HG03108 (cell line): ENCODE data around the gene PPDPF.

Experiments used
- ATAC-seq: cut with Tn5 transposase; IDR thresholded peaks from one replicate; pipeline ENCODE4 v1.9.1; 2021; ENCODE audit warnings: moderate library complexity; ENCODE audit not compliant: unreplicated experiment

The PPDPF gene

DNA sequence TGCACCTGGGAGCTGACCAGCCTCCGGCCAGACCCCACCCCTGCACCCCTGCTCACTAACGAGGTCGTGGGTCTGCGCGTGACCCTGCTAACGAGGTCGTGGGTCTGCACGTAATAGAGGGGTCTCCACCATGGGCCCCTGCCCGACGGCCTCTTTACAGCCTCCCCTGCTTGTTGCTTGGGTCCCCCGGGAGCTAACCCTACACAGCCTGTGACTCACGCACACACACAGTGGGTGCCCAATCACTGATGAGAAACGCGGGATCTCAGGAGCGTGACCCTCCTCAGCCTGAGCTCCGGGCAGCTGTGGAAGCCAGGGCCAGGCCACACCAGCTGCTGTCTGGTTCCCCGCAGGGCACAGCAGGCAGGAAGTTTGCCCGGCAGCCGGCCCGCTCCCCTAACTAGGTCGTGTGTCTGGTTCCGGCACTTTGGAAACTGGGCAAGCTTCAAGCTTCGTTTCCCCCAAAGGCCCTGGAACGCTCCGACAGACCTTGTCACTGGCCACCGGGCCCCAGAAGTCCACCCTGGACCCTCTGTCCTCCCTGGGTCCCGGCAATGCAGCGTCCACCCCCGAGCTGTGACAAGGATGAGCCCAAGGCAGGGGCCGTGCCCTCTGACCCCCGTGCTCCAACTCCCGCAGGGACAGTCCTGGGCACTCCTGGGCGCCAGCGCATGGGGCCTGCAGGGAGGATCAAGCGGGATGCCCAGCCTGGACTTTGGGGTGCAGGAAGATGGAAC lies 15.8 kb downstream of the PPDPF start:
- ATAC-seq: no peak

GRCh38 chr20:63536997-63537524 lies 16.5 kb downstream of the PPDPF start, which contains the start of gene PTK6:
Gene PTK6, minus strand, starts transcription at chr20:63537376. Its CDS starts 62 bp downstream, at chr20:63537314.
- ATAC-seq: peak; percentile 7

DNA sequence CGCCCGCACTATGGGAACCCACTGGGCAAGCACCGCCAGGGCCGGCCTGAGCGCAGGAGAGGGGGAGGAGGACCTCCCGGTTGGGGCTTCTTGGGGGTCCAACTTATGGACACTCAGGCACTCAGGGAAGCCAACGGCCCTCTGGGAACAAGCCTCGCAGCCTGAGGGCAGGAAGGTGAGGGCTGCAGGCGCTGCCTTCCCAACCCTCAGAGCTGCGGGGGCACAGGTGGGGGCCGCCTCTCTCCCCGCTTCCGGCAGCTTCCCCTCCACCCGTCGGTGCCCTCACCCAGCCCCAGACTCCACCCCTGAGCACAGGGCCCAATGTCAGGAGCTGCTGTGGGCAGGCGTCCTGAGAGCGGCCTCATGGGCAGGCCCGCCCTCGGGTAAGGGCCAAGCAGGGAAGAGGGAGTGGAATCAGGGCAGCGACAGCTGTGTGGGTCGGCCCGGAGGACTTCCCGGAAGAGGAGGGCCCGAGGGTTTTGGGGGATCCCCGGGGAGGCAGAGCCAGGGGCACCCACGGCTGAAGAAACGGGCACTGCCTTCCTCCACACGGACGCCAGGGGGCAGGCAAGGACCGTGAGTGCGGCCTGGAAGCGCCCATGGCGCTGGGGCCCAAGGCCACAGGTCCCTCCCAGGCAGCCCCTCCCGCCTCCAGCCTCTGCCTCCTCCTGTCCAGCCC lies 17.1 kb downstream of the PPDPF start:
- ATAC-seq: peak; percentile 79

DNA sequence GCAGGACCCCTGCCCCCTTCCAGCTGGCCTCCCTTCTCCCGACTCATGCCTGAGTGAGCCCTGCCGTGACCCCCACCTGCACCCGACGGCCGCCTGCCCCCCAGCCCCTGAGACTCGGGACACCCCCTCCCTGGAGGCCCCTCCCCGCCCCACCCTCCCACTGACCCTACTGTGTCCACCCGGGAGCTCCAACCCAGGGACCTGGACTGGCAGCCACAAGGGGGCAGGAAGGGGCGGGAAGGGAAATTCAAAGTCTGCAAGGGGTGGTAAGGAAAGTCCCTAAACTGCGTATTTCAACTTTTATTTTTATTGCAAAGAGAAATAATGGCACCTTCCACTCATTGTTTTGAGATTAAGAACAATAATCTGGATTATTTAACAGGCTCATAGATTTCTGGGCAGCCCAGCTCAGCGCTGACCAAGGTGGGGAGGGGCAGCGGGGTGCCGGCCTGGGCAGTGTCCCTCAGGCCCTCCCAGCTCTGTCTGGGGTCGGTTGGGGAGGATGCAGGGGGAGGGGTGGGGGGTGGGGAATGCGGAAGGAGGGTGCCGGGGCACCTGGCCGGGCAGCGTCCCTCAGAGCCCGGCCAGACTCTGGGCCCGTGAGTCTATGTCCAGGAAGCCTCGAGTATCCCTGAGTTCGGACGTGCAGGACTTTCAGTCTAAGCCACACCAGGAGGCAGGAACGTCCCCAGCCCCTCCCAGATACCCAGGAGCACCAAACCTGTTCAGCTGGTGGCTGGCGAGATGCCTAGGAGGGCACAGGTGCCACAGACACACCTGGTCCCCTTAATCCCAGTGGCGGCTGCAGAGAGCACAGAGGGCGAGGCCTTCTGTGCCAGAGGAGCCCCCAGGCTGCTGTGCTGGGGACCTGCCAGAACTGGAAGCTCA lies 17.9 kb downstream of the PPDPF start:
- no peak for ATAC-seq

GRCh38 chr20:63539092-63539430 lies 18.5 kb downstream of the PPDPF start:
- ATAC-seq: no peak

GRCh38 chr20:63539441-63540370 lies 19.1 kb downstream of the PPDPF start:
- ATAC-seq: no peak

- ATAC-seq: no peak
Observed at GRCh38 chr20:63540417-63541186, 20.0 kb downstream of the PPDPF start.

DNA sequence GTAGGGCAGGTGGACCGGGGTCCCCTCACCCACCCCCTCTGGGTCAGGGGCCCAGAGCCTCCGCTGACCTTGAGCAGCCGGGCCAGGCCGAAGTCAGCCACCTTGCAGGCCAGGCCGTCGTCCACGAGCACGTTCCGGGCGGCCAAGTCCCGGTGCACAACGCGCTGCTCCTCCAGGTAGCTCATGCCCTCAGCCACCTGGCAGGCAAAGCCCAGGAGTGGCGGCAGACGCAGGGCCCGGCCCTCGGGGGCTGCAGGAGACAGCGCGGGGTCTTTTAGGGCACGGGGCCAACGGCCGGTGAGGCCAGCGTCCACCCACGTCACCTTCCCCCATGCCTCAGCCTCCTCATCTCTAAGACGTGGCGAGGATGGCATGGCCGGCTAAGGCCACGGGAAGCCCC lies 20.8 kb downstream of the PPDPF start:
- no peak for ATAC-seq

- ATAC-seq: no peak
Observed at GRCh38 chr20:63542031-63542559, 21.5 kb downstream of the PPDPF start.

DNA sequence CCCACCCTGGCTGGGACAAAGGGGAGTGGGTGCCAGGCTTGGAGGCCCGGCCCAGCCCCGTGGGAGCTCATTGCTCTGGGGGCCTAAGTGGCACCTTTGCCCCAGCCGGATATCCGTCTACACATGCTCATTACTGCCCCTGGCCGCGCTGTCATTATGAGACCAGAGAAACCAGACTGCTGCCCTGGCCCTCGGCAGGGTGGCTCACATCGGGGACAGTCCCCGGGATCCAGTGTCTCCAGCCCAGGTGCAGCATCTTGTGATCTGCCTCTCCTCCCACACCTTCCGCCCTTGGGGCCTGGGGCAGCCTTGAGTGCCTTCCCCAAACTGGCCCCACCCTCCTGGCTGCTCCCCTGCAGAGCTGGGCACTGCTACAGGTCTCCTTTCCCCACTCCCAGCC lies 22.1 kb downstream of the PPDPF start:
- no peak for ATAC-seq

DNA sequence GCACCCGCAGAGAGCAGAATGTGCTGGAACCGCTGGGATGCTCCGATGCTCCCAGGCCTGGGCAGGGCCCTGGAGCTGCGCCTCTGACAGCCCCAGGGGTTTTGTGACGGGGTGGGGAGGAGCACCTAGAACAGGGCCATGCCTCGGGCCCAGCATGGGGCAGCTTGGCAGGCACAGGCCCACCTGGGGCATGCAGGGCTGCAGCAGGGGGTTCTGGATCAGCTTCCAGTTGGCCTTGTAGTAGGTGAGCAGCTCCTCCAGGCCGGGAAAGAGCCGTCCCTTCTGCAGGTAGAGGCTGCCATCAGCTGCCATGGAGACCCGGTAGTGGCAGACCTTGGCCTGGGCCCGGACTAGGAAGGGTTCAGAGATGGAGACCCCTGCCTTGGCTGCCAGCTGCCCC lies 22.6 kb downstream of the PPDPF start:
- ATAC-seq: no peak

DNA sequence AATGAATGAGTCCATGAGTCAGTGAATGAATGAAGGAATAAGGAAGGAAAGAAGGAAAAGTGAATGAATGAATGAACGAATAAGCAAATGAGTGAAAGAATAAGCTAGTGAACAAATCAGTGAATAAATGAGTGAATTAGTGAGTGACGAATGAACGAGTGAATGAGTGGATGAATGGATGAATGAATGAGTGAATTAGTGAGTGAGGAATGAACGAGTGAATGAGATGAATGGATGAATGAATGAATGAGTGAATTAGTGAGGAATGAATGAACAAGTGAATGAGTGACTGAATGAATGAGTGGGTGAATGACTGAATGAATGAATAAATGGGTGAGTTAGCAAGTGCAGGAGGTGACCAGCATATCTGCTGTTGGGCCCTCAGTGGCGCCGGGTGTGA lies 23.2 kb downstream of the PPDPF start:
- ATAC-seq: no peak

DNA sequence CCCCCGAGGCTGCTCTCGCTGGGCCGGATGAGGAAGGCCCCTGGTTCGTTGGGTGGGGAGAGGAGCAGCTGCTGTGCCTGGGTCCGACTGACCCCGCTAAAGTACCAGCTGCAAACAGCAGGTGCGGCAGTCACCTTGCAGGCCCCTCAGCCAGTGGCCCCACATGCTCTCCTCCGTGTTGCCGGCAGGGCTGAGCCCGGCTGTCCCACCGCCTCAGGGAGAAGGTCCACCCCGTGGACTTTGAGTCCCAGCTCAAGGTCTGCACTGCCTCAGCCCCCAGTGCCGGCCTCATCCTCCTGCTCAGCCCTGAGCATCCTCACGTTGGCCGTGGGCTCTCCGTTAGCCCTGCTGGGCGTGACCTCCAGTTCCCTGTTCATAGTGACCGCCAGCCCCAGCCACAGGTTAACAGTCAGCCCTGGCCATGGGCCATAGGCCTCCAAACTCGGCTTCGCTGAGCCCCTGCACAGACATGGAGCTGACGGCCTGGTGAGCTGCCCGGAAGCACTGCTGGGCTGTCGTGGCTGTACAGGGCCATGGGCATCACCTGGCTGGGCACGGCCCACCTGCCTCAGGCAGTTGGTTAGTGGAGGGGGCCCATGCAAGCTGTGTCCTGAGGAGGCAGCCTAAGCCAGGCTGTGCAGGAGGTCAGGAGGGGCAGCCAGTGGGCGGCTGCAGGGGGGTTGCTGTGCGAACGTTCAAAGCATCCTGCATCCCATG lies 23.8 kb downstream of the PPDPF start:
- no peak for ATAC-seq

- ATAC-seq: no peak
Observed at GRCh38 chr20:63544958-63545516, 24.5 kb downstream of the PPDPF start.

DNA sequence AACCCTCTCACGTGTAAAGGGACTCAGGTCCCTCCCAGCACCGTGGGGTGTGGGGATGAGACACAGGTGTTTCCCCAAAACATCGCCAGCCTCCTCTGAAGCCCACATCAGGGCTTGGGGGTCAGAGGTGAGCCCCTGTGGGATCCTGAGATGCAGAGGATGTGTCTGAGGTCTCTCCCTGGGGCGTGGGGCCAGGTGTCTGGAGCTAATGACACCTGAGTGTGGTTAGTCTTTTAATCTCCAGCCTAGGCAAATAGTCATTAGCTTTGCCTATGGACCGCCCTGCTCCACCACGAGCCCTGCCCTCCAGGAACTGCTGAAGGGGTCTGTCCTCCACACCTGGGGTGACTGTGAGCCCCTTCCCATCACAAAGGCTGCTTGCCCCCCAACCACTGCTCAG lies 25.2 kb downstream of the PPDPF start:
- ATAC-seq: no peak

GRCh38 chr20:63546256-63546955 lies 25.8 kb downstream of the PPDPF start:
- no peak for ATAC-seq

GRCh38 chr20:63546956-63547724 lies 26.6 kb downstream of the PPDPF start:
- ATAC-seq: no peak
